Activated CD4-positive, alpha-beta T cell treated with anti-CD3 and anti-CD28 coated beads, Interleukin-2, amount 10 ng/mL, durations not matched to agents 24 days and 14 days (primary cell): ENCODE measurements around the gene RFFL. TPM values are rescaled to one million over a fixed set of nuclear protein-coding genes. Genes with fewer than 3 reads are reported as not detected.
"Not testable (repeated sequence)": the region's sequence is repeated elsewhere in the genome, so short reads cannot be mapped to it uniquely, and the experiment has no call there.

ENCODE experiments used
- DNase-seq: peaks from one replicate; pipeline ENCODE4 v3.0.0; 2022
- H3K27ac Mint-ChIP-seq: one replicate; pipeline ENCODE4 v1.8.0; 2022; ENCODE audit warnings: mild to moderate bottlenecking, mixed read lengths
- H3K27me3 Mint-ChIP-seq: one replicate; pipeline ENCODE4 v1.8.0; 2022; ENCODE audit warnings: mixed read lengths
- H3K36me3 Mint-ChIP-seq: one replicate; pipeline ENCODE4 v1.8.0; 2022; ENCODE audit warnings: low read depth, mild to moderate bottlenecking, mixed read lengths
- H3K4me1 Mint-ChIP-seq: one replicate; pipeline ENCODE4 v1.8.0; 2021; ENCODE audit warnings: mixed read lengths
- H3K4me3 Mint-ChIP-seq: one replicate; pipeline ENCODE4 v1.8.0; 2022; ENCODE audit warnings: mild to moderate bottlenecking, moderate library complexity, mixed read lengths
- H3K9me3 Mint-ChIP-seq: one replicate; pipeline ENCODE4 v1.8.0; 2021; ENCODE audit warnings: mixed read lengths
- intact Hi-C: fragments of 100-400 bp; cut with micrococcal nuclease; formaldehyde crosslinking; loops from one replicate; pipeline ENCODE4 v1.15.1; 2023
- total RNA-seq: library from RNA; stranded (reverse); gene quantifications from 2 replicates; pipeline ENCODE4 v1.2.3, GENCODE V29; 2022

Gene RFFL
- total RNA-seq, 1 donor from 2014 or later = 23.5 TPM

- intact Hi-C loops = loop anchor here (1.0 kb wide), 1 partner anchor 37 kb away; no protein-coding TSS in a partner anchor
- Mint-ChIP-seq H3K4me3 (peak overlapping the region; percentile 74), H3K27ac (peak overlapping the region; percentile 81), H3K9me3 (no peaks in the 10 kb centered on the region), H3K36me3 (peaks cover 21% of the 10 kb centered on the region), H3K27me3 (no peaks in the 10 kb centered on the region), H3K4me1 (peaks cover 50% of the 10 kb centered on the region)
- peak; percentile 83 for DNase-seq
These were observed 12.3 kb downstream of the RFFL start for GRCh38 chr17:35051183-35051578.

DNA sequence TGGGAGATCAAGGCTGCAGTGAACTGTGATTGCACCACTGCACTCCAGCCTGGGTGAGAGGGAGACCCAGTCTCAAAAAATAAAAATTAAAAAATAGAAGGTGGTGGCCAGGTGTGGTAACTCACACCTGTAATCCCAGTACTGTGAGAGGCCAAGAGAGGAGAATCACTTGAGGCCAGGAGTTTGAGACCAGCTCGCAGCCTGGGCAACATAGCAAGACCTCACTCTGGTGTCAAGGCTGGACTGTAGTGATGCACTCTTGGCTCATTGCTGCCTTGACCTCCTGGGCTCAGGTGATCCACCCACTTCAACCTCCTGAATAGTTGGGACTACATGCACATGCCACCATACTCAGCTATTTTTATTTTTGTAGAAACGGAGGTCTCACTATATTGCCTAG lies 13.3 kb downstream of the RFFL start:
- DNase-seq = no peak
- H3K36me3 Mint-ChIP-seq = peaks cover 18% of the 10 kb centered on the region
- H3K27me3 Mint-ChIP-seq = no peaks in the 10 kb centered on the region
- intact Hi-C loops = no loop called here
- peak overlapping the region; percentile 21 for H3K27ac Mint-ChIP-seq
- H3K4me3 Mint-ChIP-seq = no peak overlapping the region
- H3K9me3 Mint-ChIP-seq = no peaks in the 10 kb centered on the region
- H3K4me1 Mint-ChIP-seq = peaks cover 53% of the 10 kb centered on the region

DNA sequence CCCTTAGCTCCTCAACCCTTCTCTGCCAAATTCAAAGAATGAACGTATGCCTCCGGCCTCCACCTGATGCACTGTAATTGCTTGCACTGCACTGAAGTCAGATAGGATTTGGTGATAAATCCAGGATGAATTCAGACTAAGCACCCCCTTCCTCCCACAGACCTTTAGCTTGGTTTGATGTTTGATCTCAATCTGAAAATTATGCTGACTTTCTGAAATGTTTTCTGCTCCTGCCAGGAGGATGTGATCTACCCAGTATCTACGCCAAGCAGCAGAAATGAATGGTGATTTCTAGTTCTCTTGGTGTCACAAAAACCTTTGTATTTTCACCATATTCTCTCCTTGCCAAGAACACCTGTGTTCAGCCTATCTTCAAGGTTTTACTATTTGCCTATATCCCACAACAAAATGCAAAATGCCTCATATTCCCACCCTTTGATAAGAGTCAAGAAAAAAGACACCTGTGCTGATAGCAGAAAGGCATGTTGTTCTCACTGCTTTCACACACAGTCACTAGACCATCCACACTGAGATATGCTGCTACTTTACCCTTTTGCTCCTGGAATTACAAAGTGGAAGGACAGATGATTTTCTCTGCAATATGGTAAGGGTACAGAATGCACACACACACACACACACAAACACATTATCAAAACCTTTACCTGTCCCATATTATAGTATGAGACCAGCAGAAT lies 14.7 kb downstream of the RFFL start:
- Mint-ChIP-seq H3K4me1 (peaks cover 56% of the 10 kb centered on the region), H3K9me3 (no peaks in the 10 kb centered on the region), H3K27ac (peak overlapping the region; percentile 17), H3K4me3 (peak overlapping the region; percentile 28), H3K27me3 (no peaks in the 10 kb centered on the region), H3K36me3 (peaks cover 16% of the 10 kb centered on the region)
- DNase-seq = no peak
- intact Hi-C loops = loop anchor here (5.0 kb wide), 1 partner anchor 193 kb away; the partner anchor contains the start of gene SLFN5

DNA sequence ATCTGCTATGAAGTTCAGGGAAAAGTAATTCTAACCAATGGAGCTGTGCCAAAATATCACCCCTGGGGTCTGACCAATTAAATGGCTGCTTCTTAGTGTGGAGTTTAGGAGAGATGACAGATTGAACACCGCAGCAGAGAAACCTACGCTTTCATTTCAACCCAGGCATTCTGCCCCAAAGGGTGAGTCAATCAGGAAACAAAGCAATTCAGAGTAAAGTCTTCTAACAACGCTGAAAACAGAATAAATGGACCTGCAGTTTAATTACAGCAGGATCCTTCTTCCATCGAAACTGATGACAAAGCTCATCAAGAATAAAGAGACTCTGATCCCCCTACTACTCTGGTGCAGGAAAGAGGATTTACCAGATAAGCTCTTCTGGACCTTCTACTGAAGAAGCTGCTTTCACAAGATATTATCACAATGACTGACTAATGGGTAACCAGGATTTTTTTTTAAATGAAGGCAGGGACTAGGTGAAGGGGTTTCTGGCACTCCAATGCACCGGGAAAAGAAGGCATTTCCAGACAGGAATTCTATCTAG lies 16.7 kb downstream of the RFFL start:
- peaks cover 15% of the 10 kb centered on the region for H3K36me3 Mint-ChIP-seq
- intact Hi-C loops = loop anchor here (1.0 to 5.0 kb wide), 6 partner anchors 16 to 195 kb away; partner anchors contain the start of genes RAD51D, RFFL and SLFN5
- H3K27ac Mint-ChIP-seq = peak overlapping the region; percentile 94
- no peaks in the 10 kb centered on the region for H3K9me3 Mint-ChIP-seq
- no peaks in the 10 kb centered on the region for H3K27me3 Mint-ChIP-seq
- DNase-seq = peak; percentile 91
- H3K4me1 Mint-ChIP-seq = peaks cover 41% of the 10 kb centered on the region
- H3K4me3 Mint-ChIP-seq = peak overlapping the region; percentile 63

- H3K9me3 Mint-ChIP-seq = no peaks in the 10 kb centered on the region
- no peaks in the 10 kb centered on the region for H3K27me3 Mint-ChIP-seq
- H3K27ac Mint-ChIP-seq = peak overlapping the region; percentile 94
- peaks cover 36% of the 10 kb centered on the region for H3K4me1 Mint-ChIP-seq
- peaks cover 17% of the 10 kb centered on the region for H3K36me3 Mint-ChIP-seq
- peak overlapping the region; percentile 63 for H3K4me3 Mint-ChIP-seq
- intact Hi-C loops = loop anchor here (1.0 to 5.0 kb wide), 6 partner anchors 17 to 196 kb away; partner anchors contain the start of genes RAD51D, RFFL and SLFN5
- DNase-seq = peak; percentile 62
These were observed 17.3 kb downstream of the RFFL start for GRCh38 chr17:35046245-35046644.

DNA sequence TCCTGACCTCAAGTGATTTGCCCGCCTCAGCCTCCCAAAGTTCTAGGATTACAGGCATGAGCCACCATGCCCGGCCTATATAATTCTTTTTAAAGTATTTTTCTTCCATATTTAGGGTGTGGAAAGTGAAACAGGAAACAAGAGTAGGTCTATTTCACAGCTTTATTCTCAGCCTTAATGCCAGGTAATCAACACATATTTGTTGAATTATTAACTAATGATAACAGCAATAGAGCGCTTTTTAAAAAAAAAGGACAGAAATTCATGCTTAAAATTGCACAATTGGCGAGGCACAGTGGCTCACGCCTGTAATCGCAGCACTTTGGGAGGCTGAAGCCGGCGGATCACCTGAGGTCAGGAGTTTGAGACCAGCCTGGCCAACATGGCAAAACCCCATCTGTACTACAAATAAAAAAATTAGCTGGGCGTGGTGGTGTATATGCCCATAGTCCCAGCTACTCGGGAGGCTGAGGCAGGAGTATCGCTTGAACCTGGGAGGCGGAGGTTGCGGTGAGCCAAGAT lies 18.0 kb downstream of the RFFL start:
- peak overlapping the region; percentile 94 for H3K27ac Mint-ChIP-seq
- not testable (repeated sequence) for DNase-seq, H3K27me3 Mint-ChIP-seq, H3K9me3 Mint-ChIP-seq
- H3K4me1 Mint-ChIP-seq = peaks cover 32% of the 10 kb centered on the region
- H3K36me3 Mint-ChIP-seq = peaks cover 21% of the 10 kb centered on the region
- intact Hi-C loops = loop anchor here (5.0 kb wide), 1 partner anchor 197 kb away; the partner anchor contains the start of gene SLFN5
- H3K4me3 Mint-ChIP-seq = peak overlapping the region; percentile 63

GRCh38 chr17:35044181-35044580 lies 19.3 kb downstream of the RFFL start:
- peaks cover 23% of the 10 kb centered on the region for H3K36me3 Mint-ChIP-seq
- intact Hi-C loops = no loop called here
- DNase-seq = no peak
- peaks cover 31% of the 10 kb centered on the region for H3K4me1 Mint-ChIP-seq
- no peaks in the 10 kb centered on the region for H3K27me3 Mint-ChIP-seq
- no peaks in the 10 kb centered on the region for H3K9me3 Mint-ChIP-seq
- H3K4me3 Mint-ChIP-seq = no peak overlapping the region
- no peak overlapping the region for H3K27ac Mint-ChIP-seq

- Mint-ChIP-seq H3K27ac (no peak overlapping the region), H3K4me1 (peaks cover 18% of the 10 kb centered on the region)
These were observed 22.1 kb downstream of the RFFL start for GRCh38 chr17:35041390-35041789.

DNA sequence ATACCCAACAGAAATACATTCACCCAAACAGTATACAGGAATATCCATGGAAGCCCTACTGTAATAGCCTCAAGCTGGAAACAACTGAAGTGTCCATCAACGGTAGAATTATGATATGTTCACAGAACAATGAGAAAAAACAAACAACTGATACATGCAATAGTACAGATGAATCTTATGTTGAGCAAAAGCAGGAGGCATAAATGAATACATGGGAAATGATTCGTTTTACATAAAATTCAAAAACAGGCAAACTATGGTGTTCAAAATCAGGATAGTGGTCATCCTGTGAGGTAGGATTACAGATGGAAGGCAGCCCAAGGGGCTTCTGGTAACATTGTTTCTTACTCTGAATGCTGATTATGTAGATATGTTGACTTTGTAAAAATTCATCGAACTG lies 25.1 kb downstream of the RFFL start:
- H3K4me3 Mint-ChIP-seq = no peak overlapping the region

More at GRCh38 chr17:35041390-35041789, 22.1 kb downstream of the RFFL start:
- Mint-ChIP-seq H3K27me3 (no peaks in the 10 kb centered on the region), H3K9me3 (no peaks in the 10 kb centered on the region), H3K36me3 (peaks cover 13% of the 10 kb centered on the region), H3K4me3 (no peak overlapping the region)
- DNase-seq = no peak
- intact Hi-C loops = no loop called here

GRCh38 chr17:35030780-35031179 lies 32.7 kb downstream of the RFFL start:
- intact Hi-C loops = no loop called here
- Mint-ChIP-seq H3K27me3 (no peaks in the 10 kb centered on the region), H3K4me3 (no peak overlapping the region), H3K36me3 (peaks cover 26% of the 10 kb centered on the region), H3K27ac (no peak overlapping the region), H3K4me1 (peaks cover 25% of the 10 kb centered on the region), H3K9me3 (no peaks in the 10 kb centered on the region)
- DNase-seq = no peak

More for the DNA sequence above, 25.1 kb downstream of the RFFL start:
- Mint-ChIP-seq H3K36me3 (peaks cover 13% of the 10 kb centered on the region), H3K27me3 (no peaks in the 10 kb centered on the region), H3K9me3 (no peaks in the 10 kb centered on the region), H3K27ac (no peak overlapping the region), H3K4me1 (peaks cover 3% of the 10 kb centered on the region)
- no peak for DNase-seq
- intact Hi-C loops = no loop called here

GRCh38 chr17:35028531-35029262 lies 34.8 kb downstream of the RFFL start:
- no peak for DNase-seq
- H3K9me3 Mint-ChIP-seq = no peaks in the 10 kb centered on the region
- peaks cover 33% of the 10 kb centered on the region for H3K4me1 Mint-ChIP-seq
- no peak overlapping the region for H3K4me3 Mint-ChIP-seq
- peak overlapping the region; percentile 71 for H3K27ac Mint-ChIP-seq
- peaks cover 33% of the 10 kb centered on the region for H3K36me3 Mint-ChIP-seq
- no peaks in the 10 kb centered on the region for H3K27me3 Mint-ChIP-seq
- intact Hi-C loops = no loop called here

DNA sequence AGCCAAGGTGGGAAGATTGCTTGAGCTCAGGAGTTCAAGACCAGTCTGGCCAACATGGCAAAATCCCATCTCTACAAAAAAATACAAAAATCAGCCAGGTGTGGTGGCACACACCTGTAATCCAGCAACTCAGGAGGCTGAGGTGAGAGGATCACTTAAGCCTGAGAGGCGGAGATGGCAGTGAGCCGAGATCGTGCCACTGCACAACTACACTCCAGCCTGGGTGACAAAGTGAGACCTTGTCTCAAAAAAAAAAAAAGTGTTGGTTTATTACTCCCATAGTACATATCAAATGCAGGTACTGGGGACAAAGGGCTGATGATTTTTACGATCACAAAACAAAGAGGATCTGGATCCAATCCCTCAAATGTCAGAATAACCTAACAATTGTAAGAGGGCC lies 35.4 kb downstream of the RFFL start:
- H3K4me1 Mint-ChIP-seq = peaks cover 38% of the 10 kb centered on the region
- peaks cover 31% of the 10 kb centered on the region for H3K36me3 Mint-ChIP-seq
- H3K9me3 Mint-ChIP-seq, H3K4me3 Mint-ChIP-seq, H3K27ac Mint-ChIP-seq, H3K27me3 Mint-ChIP-seq, intact Hi-C loops, DNase-seq: not testable (repeated sequence)

- no peak for DNase-seq
- H3K36me3 Mint-ChIP-seq = peaks cover 24% of the 10 kb centered on the region
- H3K4me1 Mint-ChIP-seq = peaks cover 46% of the 10 kb centered on the region
- no peak overlapping the region for H3K4me3 Mint-ChIP-seq
- H3K27me3 Mint-ChIP-seq = no peaks in the 10 kb centered on the region
- intact Hi-C loops = no loop called here
- no peak overlapping the region for H3K27ac Mint-ChIP-seq
- H3K9me3 Mint-ChIP-seq = no peaks in the 10 kb centered on the region
These were observed 38.0 kb downstream of the RFFL start for GRCh38 chr17:35025541-35025940.

GRCh38 chr17:35023538-35023937 lies 40.0 kb downstream of the RFFL start:
- Mint-ChIP-seq H3K27me3 (no peaks in the 10 kb centered on the region), H3K4me3 (peak overlapping the region; percentile 64), H3K27ac (peak overlapping the region; percentile 95), H3K36me3 (peaks cover 33% of the 10 kb centered on the region), H3K9me3 (no peaks in the 10 kb centered on the region), H3K4me1 (peaks cover 46% of the 10 kb centered on the region)
- peak; percentile 60 for DNase-seq
- intact Hi-C loops = no loop called here
